ENCODE results near the gene NTNG1.

DNA sequence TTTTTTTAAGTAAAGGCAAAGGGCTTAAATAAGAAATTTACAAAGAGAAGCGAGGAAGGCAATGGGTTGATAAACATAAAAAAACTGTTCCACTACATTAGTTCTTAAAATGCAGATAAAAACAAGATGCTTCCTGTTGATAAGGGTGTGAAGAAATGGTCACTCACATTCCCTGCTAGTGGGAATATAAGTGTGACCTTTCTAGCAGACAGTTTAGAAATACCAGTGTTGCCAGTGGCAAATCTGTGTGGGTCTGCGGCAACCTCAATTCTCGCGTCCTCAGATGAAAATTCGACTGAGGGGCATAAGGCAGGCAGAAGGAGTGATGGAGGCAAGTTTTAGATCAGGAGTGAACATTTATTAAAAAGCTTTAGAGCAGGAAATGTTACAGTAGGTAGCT is 151.1 kb downstream of the NTNG1 start:
- TF ChIP-seq MAZ (IDR thresholded peaks at IDR 0.05; ENCODE audit: borderline replicate concordance, low read depth, low read length) (no peak), MAZ (CRISPR knock-in tag; IDR thresholded peaks at IDR 0.05; ENCODE audit: low read depth) (no peak), ZNF337 (CRISPR knock-in tag; IDR thresholded peaks at IDR 0.05; ENCODE audit: borderline replicate concordance, low read depth) (no peak), NFYB (CRISPR knock-in tag; IDR thresholded peaks at IDR 0.05) (no peak), ZNF280B (CRISPR knock-in tag; IDR thresholded peaks at IDR 0.05; ENCODE audit: borderline replicate concordance) (no peak), GABPB1 (CRISPR knock-in tag; IDR thresholded peaks at IDR 0.05) (no peak), HNF4G (IDR thresholded peaks at IDR 0.05; ENCODE audit: borderline replicate concordance, low read depth, low read length) (no peak), HNF4G (CRISPR knock-in tag; IDR thresholded peaks at IDR 0.05; ENCODE audit: borderline replicate concordance, low read depth) (no peak), SMC3 (IDR thresholded peaks at IDR 0.05; ENCODE audit: low read length) (no peak)
